Endothelial cell of umbilical vein (primary cell): Measurements from ENCODE around the gene SYTL3.

Source experiments
- POLR2A ChIP-seq: IDR thresholded peaks from 2 replicates; pipeline ENCODE4 v1.6.1; 2012; ENCODE audit warnings: low read depth, mild to moderate bottlenecking, control low read depth, low read length
- TF ChIP-seq, protein P1 (sequence below), 2 donors: IDR thresholded peaks; 1 replicate in 1 of 2; 2 replicates in 1 of 2; pipeline ENCODE4 v1.5.1; 2011; ENCODE audit warnings: low read length in 2 of 2, mild to moderate bottlenecking in 2 of 2, moderate library complexity in 2 of 2, control low read depth in 1 of 2, inconsistent platforms in 1 of 2, low read depth in 1 of 2; ENCODE audit not compliant: insufficient read depth in 1 of 2; ENCODE audit errors: extremely low read depth in 1 of 2

DNA sequence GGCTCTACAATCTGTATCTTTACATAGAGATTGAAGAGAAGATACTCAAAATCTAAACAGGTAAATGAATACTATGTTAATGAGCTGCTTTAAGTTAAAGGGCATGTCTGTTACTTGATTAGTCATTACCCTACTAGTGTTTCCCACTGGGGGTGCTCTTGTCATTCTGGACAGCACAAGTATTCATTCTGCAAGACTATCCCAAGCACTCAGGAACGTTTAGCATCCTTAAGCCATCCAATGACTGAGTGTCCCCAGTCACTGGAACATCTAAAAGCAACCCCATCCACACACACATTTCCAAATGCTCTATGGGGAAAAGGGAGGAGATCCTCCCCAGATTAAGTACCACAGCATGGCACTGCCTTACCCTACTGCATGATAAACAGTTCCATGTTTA lies 143.6 kb downstream of the SYTL3 start:
- no peak for TF ChIP-seq POLR2A
- TF ChIP-seq, protein P1, sequence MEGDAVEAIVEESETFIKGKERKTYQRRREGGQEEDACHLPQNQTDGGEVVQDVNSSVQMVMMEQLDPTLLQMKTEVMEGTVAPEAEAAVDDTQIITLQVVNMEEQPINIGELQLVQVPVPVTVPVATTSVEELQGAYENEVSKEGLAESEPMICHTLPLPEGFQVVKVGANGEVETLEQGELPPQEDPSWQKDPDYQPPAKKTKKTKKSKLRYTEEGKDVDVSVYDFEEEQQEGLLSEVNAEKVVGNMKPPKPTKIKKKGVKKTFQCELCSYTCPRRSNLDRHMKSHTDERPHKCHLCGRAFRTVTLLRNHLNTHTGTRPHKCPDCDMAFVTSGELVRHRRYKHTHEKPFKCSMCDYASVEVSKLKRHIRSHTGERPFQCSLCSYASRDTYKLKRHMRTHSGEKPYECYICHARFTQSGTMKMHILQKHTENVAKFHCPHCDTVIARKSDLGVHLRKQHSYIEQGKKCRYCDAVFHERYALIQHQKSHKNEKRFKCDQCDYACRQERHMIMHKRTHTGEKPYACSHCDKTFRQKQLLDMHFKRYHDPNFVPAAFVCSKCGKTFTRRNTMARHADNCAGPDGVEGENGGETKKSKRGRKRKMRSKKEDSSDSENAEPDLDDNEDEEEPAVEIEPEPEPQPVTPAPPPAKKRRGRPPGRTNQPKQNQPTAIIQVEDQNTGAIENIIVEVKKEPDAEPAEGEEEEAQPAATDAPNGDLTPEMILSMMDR (IDR thresholded peaks at IDR 0.05; ENCODE audit: extremely low read depth in 1 of 2, insufficient read depth in 1 of 2, low read depth in 1 of 2, low read length in 2 of 2) = peak; percentile 7 to 33
